ENCODE results near the gene NDUFB10.

- TF ChIP-seq CTCF (IDR thresholded peaks at IDR 0.05; ENCODE audit: poor library complexity, severe bottlenecking) (no peak), POLR2AphosphoS5 (IDR thresholded peaks at IDR 0.05) (no peak), EP300 (conservative IDR thresholded peaks at IDR 0.05; ENCODE audit: poor library complexity, severe bottlenecking) (no peak), TAF1 (IDR thresholded peaks at IDR 0.05; ENCODE audit: low read depth) (no peak), EZH2 (IDR thresholded peaks at IDR 0.05; ENCODE audit: borderline replicate concordance, insufficient read depth, low read length, poor library complexity, severe bottlenecking) (no peak), SMC3 (conservative IDR thresholded peaks at IDR 0.05; ENCODE audit: poor library complexity) (no peak), RAD21 (conservative IDR thresholded peaks at IDR 0.05) (no peak), MXI1 (conservative IDR thresholded peaks at IDR 0.05; ENCODE audit: poor library complexity, severe bottlenecking) (no peak)
- TF ChIP-seq, protein P1, sequence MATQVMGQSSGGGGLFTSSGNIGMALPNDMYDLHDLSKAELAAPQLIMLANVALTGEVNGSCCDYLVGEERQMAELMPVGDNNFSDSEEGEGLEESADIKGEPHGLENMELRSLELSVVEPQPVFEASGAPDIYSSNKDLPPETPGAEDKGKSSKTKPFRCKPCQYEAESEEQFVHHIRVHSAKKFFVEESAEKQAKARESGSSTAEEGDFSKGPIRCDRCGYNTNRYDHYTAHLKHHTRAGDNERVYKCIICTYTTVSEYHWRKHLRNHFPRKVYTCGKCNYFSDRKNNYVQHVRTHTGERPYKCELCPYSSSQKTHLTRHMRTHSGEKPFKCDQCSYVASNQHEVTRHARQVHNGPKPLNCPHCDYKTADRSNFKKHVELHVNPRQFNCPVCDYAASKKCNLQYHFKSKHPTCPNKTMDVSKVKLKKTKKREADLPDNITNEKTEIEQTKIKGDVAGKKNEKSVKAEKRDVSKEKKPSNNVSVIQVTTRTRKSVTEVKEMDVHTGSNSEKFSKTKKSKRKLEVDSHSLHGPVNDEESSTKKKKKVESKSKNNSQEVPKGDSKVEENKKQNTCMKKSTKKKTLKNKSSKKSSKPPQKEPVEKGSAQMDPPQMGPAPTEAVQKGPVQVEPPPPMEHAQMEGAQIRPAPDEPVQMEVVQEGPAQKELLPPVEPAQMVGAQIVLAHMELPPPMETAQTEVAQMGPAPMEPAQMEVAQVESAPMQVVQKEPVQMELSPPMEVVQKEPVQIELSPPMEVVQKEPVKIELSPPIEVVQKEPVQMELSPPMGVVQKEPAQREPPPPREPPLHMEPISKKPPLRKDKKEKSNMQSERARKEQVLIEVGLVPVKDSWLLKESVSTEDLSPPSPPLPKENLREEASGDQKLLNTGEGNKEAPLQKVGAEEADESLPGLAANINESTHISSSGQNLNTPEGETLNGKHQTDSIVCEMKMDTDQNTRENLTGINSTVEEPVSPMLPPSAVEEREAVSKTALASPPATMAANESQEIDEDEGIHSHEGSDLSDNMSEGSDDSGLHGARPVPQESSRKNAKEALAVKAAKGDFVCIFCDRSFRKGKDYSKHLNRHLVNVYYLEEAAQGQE (IDR thresholded peaks at IDR 0.05; ENCODE audit: borderline replicate concordance) = no peak
These were observed 33.5 kb downstream of the NDUFB10 start for GRCh38 chr16:1992704-1993317.
